Endothelial cell of umbilical vein (primary cell): ENCODE data around the gene SLC12A5.
A peak's percentile ranks its signal among the peaks of the same experiment; 100 is the strongest.

Experiments
- CTCF ChIP-seq, 2 donors: IDR thresholded peaks; 1 replicate in 1 of 2; 2 replicates in 1 of 2; pipeline ENCODE4 v1.5.1; 2011; ENCODE audit warnings: low read length in 2 of 2, mild to moderate bottlenecking in 2 of 2, moderate library complexity in 2 of 2, control low read depth in 1 of 2, inconsistent platforms in 1 of 2, low read depth in 1 of 2; ENCODE audit not compliant: insufficient read depth in 1 of 2; ENCODE audit errors: extremely low read depth in 1 of 2
- EZH2 ChIP-seq: IDR thresholded peaks from 2 replicates; pipeline ENCODE4 v1.6.1; 2012; ENCODE audit warnings: borderline replicate concordance, low read depth, mild to moderate bottlenecking, moderate library complexity, low read length, inconsistent platforms; ENCODE audit not compliant: severe bottlenecking
- FOS ChIP-seq: IDR thresholded peaks from 2 replicates; pipeline ENCODE4 v1.6.1; 2011; ENCODE audit warnings: mild to moderate bottlenecking, low read length, moderate library complexity, borderline replicate concordance; ENCODE audit not compliant: insufficient read depth
- GATA2 ChIP-seq: IDR thresholded peaks from 2 replicates; pipeline ENCODE4 v1.7.0; 2011; ENCODE audit warnings: low read depth, mild to moderate bottlenecking, moderate library complexity, mixed read lengths, low read length; ENCODE audit not compliant: insufficient read length, insufficient read depth
- JUN ChIP-seq: IDR thresholded peaks from 2 replicates; pipeline ENCODE4 v1.6.1; 2011; ENCODE audit warnings: borderline replicate concordance, low read depth; ENCODE audit not compliant: insufficient read length, insufficient read depth
- MYC ChIP-seq: IDR thresholded peaks from one replicate; pipeline ENCODE4 v1.6.1; 2011; ENCODE audit warnings: mild to moderate bottlenecking, low read depth, low read length
- POLR2A ChIP-seq: IDR thresholded peaks from 2 replicates; pipeline ENCODE4 v1.6.1; 2012; ENCODE audit warnings: low read depth, mild to moderate bottlenecking, control low read depth, low read length
- POLR2AphosphoS5 ChIP-seq: IDR thresholded peaks from 2 replicates; pipeline ENCODE4 v1.6.1; 2012; ENCODE audit warnings: low read depth, mild to moderate bottlenecking, control low read depth, low read length, moderate library complexity; ENCODE audit not compliant: insufficient read depth
- TF ChIP-seq, protein P1 (sequence below): IDR thresholded peaks from 2 replicates; pipeline ENCODE4 v1.6.1; 2011; ENCODE audit not compliant: insufficient read depth, insufficient read length

DNA sequence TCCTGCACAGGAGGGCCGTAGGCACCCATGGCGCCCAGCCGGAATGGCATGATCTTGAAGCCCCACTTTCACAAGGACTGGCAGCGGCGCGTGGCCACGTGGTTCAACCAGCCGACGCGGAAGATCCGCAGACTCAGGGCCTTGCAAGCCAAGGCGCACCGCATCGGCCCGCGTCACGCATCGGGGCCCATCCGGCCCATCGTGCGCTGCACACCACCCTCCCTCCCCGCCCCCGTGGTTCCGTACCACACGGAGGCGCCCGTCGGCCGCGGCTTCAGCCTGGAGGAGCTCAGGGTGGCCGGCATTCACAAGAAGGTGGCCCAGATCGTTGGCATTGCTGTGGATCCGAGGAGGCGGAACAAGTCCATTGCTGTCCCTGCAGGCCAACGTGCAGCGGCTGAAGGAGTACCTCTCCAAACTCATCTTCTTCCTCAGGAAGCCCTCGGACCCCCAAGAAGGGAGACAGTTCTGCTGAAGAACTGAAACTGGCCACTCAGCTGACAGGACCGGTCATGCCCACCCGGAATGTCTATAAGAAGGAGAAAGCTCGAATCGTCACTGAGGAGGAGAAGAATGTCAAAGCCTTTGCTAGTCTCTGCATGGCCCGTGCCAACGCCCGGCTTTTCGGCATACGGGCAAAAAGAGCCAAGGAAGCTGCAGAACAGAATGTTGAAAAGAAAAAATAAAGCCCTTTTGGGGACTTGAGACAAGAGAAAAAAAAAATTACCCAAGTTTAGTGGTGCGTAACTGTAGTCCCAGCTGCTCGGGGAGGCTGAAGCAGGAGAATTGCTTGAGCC is 70.7 kb downstream of the SLC12A5 start:
- TF ChIP-seq CTCF (IDR thresholded peaks at IDR 0.05; ENCODE audit: extremely low read depth in 1 of 2, insufficient read depth in 1 of 2, low read depth in 1 of 2, low read length in 2 of 2) (peak in 1 of 2 donors; percentile 31), FOS (no peak), JUN (no peak), EZH2 (peak; percentile 23), POLR2A (no peak), POLR2AphosphoS5 (no peak), GATA2 (no peak), MYC (no peak)
- TF ChIP-seq, protein P1, sequence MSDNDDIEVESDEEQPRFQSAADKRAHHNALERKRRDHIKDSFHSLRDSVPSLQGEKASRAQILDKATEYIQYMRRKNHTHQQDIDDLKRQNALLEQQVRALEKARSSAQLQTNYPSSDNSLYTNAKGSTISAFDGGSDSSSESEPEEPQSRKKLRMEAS, result no peak
